RPMI8226 (cell line): Measurements from ENCODE around the gene EXD2.
"Not testable (repeated sequence)": the region's sequence is repeated elsewhere in the genome, so short reads cannot be mapped to it uniquely, and the experiment has no call there.

Source experiments
- DNase-seq: peaks from one replicate; pipeline ENCODE4 v3.0.0-alpha.2; 2015

The EXD2 gene

DNA sequence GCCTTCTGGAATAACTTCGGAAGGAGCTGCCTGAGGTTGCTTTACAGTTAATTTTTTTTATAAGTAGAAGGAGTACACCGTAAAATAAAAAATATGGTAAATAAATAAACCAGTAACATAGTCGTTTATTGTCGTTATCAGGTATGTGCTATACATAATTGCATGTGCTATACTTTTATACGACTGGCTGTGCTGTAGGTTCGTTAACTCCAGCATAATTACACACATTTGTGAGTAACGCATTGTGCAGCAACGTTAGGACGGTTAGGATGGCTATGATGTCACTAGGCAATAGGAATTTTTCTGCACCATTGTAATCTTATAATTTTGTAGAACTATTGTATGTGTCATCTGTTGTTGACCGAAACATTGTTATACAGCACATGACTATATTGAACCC lies 8.5 kb downstream of the EXD2 start:
- no peak for DNase-seq

DNA sequence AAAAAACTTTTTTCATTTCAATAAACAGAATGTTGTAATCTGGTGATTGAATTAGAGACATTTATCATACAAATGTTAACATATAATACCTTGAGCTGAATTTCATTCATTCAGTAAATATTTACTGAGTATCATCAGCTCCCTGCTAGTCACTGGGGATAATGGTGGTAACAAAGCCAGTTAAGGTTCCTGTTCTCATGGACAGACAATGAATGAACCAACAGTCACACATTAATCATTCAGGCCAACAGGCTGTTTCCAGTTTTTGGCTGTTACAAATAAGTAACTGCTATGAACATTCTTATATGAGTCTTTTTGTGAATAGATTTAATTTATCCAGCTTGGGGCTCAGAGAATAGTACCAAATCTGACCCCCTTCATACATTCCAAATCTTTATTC lies 13.5 kb downstream of the EXD2 start:
- no peak for DNase-seq

DNA sequence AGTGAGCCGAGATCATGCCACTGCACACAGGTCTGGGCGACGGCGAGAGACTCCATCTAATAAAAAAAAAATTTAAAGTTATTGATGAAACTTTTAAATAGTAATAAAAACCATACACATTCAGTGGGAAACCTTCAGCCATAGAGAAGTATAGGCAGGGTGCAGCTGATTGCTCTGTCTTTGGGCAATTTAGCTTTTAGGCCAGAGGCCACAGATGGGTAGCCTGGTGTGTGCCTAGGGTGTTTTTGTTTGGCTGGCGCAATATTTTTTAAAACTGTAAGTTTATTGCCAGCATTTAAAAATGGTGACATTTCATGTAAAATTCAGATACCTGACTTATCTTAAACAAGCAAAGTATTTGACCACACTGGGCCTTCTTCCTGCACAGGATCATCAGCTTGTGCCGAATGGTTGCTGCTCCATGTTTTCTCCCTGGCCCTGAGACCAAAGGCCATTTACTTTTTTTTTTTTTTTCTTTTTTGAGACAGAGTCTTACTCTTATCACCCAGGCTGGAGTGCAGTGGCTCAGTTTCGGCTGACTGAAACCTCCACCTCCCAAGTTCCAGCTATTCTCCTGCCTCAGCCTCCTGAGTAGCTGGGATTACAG lies 16.2 kb downstream of the EXD2 start:
- DNase-seq, result no peak

DNA sequence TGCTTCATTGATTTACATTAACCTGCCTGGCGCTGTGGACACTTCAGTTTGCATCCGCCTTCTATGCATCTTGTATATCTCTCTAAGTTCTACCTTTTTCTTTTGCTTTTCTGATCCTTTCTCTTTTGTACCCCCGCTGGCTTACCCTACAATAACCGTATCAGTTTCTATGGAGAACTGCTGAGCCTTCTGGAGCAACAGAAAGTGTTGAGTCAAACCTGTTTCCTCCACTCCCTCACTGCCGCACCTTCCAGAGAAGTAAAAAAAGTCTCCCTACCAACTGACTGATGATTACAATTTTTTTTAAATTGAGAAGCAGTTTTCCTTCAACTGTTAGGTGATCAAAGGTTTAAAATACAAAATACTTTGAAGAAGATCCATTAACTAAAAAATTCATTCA lies 17.4 kb downstream of the EXD2 start:
- no peak for DNase-seq

DNA sequence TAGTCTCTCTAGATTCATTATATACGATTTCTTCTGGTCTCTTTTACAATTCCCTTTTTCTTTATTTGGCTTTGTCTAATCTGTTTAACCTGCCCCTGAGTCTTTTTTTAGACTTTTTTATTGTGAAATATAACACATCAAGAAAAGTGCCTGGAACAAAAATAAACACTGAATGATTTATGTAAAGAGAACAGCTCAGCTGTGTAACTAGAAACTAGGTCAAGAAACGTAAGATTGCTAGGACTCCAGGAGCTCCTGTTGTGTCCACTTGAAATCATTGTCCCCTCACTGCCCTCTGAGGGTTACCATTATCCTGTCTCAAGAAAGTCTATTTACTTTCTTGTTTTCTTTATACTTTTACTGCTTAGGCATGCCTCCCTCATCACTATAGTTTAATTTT lies 23.1 kb downstream of the EXD2 start:
- no peak for DNase-seq

DNA sequence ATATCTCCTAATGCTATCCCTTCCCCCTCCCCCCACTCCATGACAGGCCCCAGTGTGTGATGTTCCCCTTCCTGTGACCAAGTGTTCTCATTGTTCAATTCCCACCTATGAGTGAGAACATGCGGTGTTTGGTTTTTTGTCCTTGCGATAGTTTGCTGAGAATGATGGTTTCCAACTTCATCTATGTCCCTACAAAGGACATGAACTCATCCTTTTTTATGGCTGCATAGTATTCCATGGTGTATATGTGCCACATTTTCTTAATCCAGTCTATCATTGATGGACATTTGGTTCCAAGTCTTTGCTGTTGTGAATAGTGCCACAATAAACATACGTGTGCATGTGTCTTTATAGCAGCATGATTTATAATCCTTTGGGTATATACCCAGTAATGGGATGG lies 26.4 kb downstream of the EXD2 start:
- DNase-seq, result not testable (repeated sequence)

DNA sequence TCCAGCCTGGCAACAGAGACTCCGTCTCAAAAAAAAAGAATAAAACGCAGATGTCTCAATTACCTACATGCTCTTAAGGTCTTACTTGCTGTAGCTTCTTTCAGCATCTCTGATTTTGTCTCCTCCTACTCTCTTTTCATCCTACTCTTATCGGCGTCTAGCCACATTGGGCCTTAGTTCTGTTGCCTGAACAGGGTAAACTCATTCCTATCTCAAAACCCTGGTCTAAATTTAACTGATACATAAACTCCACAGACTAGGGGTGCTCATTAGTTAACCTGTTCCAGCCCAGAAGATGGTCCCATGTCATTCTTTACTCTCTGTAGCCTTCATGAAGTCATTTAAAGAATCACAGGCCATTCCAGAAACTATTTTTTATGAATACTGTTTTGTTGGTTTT lies 33.6 kb downstream of the EXD2 start:
- DNase-seq, result no peak

DNA sequence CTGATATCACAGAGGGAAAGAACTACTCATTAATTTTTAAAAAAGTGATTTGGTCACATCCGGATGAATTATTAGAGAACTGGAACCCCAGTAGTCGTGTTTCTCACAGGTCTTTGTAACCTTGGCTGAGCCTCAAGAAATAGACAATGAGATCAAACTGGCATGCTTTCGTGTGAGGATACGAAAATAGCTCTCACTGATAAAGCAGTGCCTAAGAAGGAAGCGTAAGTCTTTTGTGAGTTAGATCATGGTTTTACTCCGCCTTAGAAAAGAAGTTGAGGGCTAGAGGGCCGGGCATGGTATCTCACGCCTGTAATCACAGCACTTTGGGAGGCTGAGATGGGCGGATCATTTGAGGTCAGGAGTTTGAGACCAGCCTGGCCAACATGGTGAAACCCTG lies 34.9 kb downstream of the EXD2 start:
- DNase-seq, result no peak

DNA sequence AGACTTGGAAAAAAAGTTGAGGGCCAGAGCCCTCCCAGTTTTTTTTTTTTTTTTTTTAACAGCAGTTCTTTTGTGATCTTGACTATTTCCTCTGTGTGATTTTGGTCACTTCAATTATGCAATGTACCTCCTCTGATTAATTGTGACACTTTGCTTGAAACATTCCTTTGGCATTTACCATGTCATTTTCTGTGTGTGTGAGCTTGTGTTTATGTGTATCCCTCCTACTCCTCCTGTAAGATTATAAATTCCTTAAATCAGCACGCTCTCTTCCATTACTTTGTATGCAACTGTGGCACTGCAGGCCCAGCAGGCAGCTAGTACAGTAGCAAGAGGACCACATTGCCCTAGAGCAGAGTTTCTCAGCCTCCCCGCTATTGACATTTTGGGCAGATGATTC lies 35.4 kb downstream of the EXD2 start:
- DNase-seq, result no peak

DNA sequence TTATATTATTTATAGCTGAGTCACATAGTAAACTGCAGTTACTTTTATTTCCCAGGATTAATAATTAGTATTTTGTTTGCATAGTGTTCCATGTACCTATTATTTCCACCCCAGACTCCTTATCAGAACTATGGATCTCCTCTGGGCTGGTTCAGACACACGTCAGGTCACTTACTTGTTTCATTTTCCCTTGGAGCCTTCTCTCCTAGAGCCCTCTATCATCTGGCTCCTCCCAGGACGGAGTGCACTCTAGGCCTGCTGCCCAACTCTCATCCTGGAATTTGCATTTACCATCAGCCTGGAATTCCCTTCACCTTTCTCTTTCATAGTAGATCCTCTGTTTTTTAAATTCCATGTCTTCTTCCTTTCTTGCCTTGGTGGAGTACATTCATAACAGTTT lies 40.2 kb downstream of the EXD2 start:
- no peak for DNase-seq

DNA sequence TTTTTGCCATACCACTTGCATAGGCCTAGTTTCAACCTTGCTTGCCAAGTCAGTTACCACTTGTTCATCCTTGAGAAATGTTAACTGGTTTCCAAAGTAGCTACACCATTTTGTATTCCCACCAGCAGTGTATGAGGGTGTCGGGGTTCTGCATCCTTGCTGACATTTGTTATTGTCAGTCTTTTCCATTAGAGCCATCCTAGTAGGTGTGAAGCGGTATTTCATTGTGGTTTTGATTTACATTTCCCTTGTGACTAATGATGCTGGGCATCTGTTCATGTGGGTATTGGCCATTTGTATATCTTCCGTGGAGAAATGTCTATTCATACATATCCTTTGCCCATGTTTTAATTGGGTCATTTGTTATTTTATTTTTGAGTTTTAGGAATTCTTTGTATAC lies 41.1 kb downstream of the EXD2 start:
- no peak for DNase-seq

DNA sequence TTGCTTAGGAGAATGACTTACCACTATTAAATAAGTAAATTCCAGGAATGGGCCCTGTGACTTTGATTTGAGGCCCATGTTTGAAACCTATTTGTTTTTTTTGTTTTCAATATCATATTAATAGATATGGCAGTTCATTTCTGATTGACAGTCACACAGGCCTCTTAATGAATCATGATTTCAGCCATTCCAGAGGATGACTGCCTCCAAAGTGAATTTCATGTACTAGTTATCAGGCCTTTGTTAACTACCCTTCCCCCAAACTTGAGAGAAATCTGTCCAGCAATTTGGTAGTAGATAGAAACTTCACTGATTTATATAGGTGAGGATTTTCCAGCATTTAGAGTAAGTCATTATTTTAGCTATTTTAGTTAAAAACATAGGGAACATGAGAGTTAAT lies 42.8 kb downstream of the EXD2 start:
- no peak for DNase-seq

DNA sequence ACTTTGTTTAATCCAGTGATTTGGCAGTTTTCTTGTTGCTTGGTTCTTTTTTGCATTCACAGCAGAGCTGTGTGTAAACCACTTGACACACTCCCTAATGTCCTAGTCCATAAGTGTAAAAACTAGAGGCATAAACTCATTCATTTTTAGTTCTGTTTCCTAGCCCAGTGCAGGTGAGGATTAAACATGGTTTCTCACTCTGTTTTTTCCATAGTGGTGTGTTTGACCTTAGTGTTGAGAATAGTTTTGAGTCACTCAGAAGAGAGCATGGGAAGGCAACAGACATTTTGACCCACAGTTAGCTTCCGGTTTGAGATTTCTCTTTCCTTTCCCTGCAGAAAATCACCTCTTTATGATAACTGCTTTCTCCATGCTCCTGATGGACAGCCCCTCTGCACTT lies 44.4 kb downstream of the EXD2 start:
- no peak for DNase-seq

DNA sequence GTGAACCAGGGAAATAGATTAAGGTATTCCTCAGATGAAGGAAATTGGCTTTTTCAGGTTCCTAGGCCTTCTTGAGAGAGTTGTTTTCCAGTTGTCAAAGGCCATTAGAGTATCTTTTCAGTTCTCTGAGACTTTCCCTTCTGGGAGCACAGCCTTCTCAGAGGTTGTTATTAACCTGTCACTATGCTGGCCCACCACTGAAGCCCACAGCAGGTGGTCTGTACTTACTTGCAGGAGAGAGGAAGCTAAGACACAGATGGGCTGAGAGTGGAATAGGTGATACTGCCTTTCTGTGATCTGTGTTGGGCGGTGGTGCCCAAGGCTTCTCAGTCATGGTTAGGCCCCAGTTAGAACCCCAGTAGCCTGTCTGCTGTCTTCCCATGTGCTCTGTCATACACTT lies 45.8 kb downstream of the EXD2 start:
- DNase-seq, result no peak

DNA sequence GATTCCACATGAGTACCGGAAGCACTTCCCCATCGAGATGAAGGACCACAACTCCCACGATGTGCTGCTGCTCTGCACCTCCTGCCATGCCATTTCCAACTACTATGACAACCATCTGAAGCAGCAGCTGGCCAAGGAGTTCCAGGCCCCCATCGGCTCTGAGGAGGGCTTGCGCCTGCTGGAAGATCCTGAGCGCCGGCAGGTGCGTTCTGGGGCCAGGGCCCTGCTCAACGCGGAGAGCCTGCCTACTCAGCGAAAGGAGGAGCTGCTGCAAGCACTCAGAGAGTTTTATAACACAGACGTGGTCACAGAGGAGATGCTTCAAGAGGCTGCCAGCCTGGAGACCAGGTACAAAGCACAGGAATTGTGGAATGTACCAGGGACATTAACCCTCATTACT lies 46.3 kb downstream of the EXD2 start:
- no peak for DNase-seq

DNA sequence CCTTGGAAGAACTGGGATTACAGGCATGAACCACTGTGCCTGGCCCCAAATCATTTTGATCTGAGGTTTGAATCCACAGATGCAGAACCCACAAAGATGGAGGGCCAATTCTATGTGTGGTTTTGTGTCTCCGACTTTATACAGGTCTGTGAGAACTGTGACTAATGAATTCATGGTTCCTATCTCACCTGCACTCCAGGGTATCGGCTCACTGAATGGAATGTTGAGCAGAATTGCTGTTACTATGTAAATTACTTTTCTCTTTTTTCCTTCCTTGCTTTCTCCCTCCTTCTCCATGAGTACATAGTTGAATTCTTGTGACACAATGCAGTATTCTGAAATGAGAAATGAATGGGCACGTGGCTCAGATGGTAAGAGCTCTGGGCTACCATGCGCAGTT lies 47.6 kb downstream of the EXD2 start:
- DNase-seq, result no peak

DNA sequence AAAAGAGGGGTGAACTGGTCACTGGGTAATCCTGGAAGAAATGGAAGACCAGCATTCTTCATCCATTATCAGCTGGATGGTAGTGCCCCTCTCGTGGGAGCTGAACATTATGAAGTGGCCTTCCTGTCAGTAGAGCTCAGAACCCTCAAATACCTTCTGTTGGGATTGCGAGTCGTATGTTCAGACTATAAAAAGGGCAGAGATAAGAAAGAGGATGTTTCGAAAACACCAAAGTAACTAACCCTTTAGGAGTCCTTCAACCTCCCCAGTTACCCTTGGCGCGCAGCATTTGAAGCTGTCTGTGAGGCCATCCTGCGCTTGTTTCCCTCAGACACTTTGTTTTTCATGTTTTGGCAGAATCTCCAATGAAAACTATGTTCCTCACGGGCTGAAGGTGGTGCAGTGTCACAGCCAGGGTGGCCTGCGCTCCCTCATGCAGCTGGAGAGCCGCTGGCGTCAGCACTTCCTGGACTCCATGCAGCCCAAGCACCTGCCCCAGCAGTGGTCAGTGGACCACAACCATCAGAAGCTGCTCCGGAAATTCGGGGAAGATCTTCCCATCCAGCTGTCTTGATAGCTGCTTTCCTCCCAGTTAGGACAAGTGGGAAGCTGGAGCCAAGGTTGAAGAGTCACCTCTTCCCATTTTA lies 49.4 kb downstream of the EXD2 start:
- DNase-seq, result no peak

DNA sequence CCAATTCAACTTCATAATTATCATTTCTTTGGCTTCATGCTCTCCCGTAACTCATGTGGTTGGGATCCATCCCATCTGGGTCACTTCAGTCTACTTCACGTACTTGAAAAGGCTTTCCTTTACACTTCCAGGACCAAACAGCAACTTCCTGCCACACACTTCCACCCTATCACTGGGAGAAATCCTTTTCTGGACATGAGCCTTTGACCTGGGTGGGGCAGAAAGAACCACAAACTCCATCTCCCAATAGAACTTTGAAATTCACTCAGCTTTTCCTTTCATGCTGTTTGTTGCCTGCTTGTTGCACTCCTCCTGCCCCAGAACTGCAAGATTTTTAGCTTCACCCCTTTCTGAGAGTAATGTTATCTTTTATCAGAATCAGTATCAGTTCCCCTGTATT lies 50.3 kb downstream of the EXD2 start:
- DNase-seq, result no peak

DNA sequence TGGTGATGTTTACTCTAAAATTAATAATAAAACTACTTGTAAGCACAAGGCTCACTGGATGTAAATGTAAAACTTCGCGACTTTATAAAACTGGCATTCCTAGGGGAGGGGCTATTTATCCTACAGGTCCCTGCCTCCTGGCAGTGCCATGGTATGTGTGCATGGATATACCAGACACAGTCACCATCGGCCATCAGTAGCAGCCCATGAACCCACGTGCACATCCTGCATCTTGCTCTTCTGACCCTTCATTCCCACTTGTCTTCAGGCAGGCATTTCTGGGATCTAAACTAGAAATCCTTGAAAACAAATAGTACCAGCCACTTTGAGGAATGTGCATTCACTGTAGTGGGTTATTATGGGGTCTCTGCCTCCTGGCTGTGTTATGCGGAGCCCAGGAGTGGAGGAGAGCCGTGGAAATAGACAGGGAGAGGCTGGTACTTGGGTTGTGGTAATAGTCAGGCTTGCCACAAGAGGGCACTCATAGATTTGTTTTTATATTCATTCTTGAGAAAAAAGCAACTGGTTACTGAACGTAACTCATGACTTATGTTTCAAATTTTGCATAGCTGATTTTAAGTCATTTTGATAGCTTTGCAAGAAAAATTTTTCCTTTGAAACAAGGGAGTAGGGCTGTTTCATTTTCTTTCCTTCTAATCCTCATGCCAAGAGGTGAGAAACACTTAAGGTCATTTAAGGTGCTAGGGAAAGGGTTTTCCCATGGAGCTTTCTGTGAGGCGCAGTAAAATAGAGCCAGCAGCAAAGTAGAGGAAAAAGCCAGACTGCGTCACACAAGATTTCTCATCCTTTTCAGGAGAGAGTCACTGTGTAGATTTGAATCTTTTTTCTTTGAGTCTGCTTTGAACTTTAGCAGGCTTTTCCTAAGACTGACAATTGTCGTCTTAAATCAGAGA lies 51.3 kb downstream of the EXD2 start:
- DNase-seq, result peak; percentile 53

DNA sequence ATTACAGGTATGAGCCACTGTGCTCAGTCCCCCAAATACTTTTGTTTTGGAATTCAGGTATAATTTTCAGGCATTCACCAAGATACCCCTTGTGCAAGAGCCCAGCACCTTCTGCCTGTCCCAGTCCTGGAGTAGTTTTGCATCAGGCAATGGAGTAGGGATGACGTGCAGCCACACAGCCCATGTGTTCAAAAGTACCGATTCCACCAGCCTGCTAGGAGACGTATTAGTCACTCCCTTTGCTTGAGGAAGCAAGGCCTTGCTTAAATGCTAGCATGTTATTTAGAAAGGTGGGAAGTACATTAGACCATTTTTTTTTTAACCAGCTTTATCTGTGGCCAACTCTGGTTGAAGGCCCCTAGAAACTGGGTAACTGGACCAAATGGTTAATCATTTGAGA lies 53.6 kb downstream of the EXD2 start:
- no peak for DNase-seq

DNA sequence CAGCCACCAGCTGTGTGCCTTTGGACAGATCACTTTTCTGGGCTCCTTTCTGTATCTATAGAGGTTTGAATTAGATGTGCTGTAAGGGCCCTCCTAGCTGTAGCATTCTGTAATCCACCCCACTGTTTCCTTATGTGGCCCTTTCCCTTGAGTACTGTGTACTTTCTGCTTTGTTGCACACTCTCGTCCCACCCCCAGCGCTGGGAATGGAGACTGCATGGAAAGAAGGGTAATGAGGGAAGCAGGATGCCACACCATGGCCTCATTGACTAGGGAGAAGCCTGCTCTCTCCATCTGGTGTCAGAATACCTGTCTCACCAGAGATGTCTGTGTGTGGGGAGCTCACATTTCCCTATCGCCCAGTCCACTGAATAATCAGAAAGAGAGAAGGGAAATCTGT lies 55.0 kb downstream of the EXD2 start:
- DNase-seq, result no peak

DNA sequence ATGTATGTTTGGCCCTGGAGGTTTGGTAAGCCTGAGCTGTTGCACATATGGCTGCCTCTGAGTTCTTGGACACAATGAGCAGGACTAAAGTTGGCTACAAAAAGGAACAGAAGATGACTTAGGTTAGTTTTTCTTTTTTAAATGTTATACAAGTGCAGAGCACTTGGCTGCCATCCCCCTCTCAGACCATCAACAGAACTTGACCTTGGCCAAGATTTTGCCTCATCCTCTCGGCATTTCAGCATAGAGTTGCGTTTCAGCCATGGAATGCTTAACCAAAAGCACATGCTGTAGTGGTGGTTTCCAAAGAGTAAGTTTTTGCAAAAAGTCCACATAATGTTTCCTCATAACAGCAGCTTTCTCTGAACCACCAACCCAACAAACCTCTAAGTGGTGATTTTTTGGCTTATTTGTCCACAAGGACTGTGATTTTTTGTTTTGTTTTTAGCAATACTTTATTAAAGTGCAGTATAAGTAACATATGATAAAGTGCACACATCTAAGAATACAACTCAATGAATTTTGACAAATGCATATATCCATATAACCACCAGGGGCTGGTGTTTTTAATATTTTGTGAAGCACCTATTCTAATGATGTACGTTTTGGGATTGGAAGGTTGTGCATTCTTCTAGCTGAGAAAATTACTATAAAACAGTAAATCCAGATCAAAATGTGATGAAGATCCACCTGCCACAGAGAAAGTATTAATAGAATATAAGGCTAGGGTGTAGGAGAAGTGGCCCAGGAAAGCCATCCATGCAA lies 56.6 kb downstream of the EXD2 start:
- DNase-seq, result no peak

DNA sequence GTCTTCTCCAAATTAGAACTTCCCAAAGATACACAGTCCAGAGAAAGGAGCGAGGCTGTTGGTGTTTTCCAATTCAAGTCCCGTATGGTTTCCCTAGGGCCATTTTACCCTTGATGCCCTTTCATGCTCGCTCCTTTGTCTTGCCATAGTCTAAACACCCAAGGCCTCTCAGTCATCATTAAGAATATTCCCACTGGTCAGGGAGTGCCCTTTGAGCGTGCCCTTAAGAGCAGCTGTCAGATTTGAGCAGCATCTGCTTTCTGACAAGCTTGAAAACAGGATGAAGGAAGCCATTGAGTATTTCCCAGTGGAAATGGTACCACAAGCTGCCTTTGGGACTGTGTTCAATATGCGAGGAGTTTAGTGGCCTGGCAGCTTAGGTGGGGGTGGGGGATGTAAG lies 58.3 kb downstream of the EXD2 start:
- DNase-seq, result no peak

DNA sequence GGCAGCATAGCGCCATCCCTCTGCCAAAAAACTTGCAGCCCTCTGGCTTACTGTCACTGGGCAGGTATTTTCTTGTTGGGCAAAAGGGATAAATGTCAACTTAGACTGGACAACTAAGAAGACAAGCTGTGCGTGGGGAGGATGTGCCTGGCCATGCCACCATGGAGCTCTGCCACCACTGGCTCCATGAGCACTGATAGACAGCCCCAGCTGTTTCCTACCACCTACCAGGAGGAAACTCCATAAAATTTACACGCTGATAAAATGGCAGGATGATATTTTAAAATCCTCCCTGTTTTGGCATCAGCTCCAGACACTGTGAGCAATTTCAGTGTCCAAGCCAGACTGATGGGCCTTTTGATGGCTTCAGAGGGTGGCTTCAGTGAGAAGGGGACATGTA lies 61.6 kb downstream of the EXD2 start:
- DNase-seq, result no peak
